Measurements from ENCODE around the gene GRID1.

Gene GRID1

DNA sequence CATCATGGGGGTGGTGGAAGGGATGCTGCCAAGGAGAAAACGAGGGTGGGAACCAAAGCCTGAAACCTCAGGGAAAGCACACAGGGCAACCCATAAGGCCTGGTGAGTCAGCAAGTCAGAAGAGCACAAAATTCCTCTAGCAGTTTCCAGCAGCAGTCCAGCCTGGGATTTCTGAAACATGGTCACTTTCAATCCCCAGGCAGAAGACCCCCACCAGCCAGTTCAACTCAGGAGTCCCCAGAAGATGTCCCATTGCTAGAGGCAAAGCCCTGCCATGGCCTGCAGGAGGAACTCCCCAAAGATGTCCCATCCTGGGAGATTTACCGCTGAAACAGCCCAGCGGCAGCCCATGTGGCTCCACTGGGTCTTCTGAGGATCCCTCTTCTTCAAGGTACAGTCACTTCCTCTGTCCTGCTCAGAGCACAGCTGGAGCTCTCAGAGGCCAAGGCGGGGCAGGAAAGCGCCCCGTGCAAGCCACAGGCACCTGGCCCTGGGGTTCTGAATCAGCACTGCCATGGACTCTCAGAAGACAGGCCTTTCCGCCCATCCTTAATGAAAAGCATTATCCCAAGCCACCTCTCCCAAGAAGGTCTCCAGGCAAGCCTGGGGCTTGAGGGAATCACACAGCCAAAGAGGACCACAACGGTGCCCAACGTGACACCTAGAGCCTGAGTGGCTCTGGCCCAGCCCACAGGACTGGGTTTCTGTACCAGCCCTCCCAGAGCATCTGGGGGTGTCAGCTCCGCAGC lies 196.9 kb downstream of the GRID1 start:
- no peak overlapping the region for H3K4me3 ChIP-seq (ENCODE audit: low read depth, low read length)
- TF ChIP-seq, protein P1, sequence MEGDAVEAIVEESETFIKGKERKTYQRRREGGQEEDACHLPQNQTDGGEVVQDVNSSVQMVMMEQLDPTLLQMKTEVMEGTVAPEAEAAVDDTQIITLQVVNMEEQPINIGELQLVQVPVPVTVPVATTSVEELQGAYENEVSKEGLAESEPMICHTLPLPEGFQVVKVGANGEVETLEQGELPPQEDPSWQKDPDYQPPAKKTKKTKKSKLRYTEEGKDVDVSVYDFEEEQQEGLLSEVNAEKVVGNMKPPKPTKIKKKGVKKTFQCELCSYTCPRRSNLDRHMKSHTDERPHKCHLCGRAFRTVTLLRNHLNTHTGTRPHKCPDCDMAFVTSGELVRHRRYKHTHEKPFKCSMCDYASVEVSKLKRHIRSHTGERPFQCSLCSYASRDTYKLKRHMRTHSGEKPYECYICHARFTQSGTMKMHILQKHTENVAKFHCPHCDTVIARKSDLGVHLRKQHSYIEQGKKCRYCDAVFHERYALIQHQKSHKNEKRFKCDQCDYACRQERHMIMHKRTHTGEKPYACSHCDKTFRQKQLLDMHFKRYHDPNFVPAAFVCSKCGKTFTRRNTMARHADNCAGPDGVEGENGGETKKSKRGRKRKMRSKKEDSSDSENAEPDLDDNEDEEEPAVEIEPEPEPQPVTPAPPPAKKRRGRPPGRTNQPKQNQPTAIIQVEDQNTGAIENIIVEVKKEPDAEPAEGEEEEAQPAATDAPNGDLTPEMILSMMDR (IDR thresholded peaks at IDR 0.05; ENCODE audit: control insufficient read depth, extremely low read depth, insufficient read depth) = no peak
- DNase-seq (ENCODE audit: low read depth) = no peak

DNA sequence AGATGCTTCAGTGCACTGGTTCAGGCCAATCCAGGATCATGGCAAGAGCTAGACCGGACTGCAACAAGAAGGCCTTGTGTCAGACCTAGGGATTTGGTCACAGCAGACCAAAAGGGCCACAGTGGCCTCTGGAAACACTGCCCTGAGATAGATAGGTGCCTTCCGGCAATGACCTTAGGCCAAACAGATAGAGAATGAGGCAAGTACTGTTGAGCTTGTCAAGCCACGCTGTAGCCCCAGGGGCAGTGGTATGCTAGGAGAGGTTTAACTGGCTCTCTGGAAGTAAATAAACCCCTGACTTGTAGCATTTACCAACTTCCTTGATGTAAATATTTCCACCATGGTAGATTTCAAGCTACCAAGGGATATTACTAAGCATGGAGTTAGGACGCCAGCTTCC lies 197.5 kb downstream of the GRID1 start:
- H3K4me3 ChIP-seq (ENCODE audit: low read depth, low read length) = no peak overlapping the region
- TF ChIP-seq, protein P1 (IDR thresholded peaks at IDR 0.05; ENCODE audit: control insufficient read depth, extremely low read depth, insufficient read depth) = no peak
- DNase-seq (ENCODE audit: low read depth) = no peak

GRCh38 chr10:86168256-86168655 lies 198.3 kb downstream of the GRID1 start:
- DNase-seq (ENCODE audit: low read depth) = no peak
- TF ChIP-seq, protein P1 (IDR thresholded peaks at IDR 0.05; ENCODE audit: control insufficient read depth, extremely low read depth, insufficient read depth) = no peak
- H3K4me3 ChIP-seq (ENCODE audit: low read depth, low read length) = no peak overlapping the region

DNA sequence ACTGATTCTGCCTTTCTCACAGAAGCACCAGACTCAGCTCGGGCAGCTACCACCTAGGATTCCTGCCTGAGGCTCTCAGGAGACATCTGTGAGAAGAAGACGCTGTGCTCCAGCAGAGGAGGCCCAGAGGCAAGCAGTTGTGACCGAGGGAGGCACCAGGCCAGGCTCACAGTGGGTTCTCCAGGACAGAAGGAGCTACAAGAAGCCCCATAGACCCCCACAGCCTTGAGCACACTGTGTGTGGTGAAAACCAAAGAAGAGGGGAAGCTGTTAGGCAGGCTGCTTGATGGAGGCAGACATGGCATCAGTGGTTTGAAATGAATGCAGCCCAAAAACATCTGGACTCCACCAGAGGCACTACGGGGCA lies 198.8 kb downstream of the GRID1 start:
- no peak overlapping the region for H3K4me3 ChIP-seq (ENCODE audit: low read depth, low read length)
- DNase-seq (ENCODE audit: low read depth) = no peak
- TF ChIP-seq, protein P1 (IDR thresholded peaks at IDR 0.05; ENCODE audit: control insufficient read depth, extremely low read depth, insufficient read depth) = no peak

GRCh38 chr10:86167121-86167761 lies 199.4 kb downstream of the GRID1 start:
- no peak overlapping the region for H3K4me3 ChIP-seq (ENCODE audit: low read depth, low read length)
- TF ChIP-seq, protein P1 (IDR thresholded peaks at IDR 0.05; ENCODE audit: control insufficient read depth, extremely low read depth, insufficient read depth) = no peak
- no peak for DNase-seq (ENCODE audit: low read depth)

- H3K4me3 ChIP-seq (ENCODE audit: low read depth, low read length) = no peak overlapping the region
- DNase-seq (ENCODE audit: low read depth) = no peak
- TF ChIP-seq, protein P1 (IDR thresholded peaks at IDR 0.05; ENCODE audit: control insufficient read depth, extremely low read depth, insufficient read depth) = no peak
Observed at GRCh38 chr10:86165666-86166065, 200.9 kb downstream of the GRID1 start.
